Measurements from ENCODE around the gene CWC25. TPM values are rescaled to one million over a fixed set of nuclear protein-coding genes. Genes with fewer than 3 reads are reported as not detected.

Gene CWC25
- polyA plus RNA-seq, 1 donor (not counting 4 experiments of a cell fraction or from before 2014, with no cell fraction given), result 14.9 TPM

- FAIRE-seq (no peak), DNase-seq (ENCODE audit: low read depth, low spot score) (no peak)
- Histone ChIP-seq H3K36me3 (ENCODE audit: control insufficient read depth in 2 of 2, extremely low read depth in 1 of 2, insufficient read depth in 2 of 2, low read length in 2 of 2) (peaks cover 33 to 36% of the 10 kb centered on the region in 2 experiments), H3K9me3 (ENCODE audit: control insufficient read depth, low read depth, low read length) (no peaks in the 10 kb centered on the region), H3K9me1 (ENCODE audit: control insufficient read depth, extremely low read depth, insufficient read depth, low read length) (no peaks in the 10 kb centered on the region), H3K27ac (ENCODE audit: control insufficient read depth, insufficient read depth, low read length) (no peak overlapping the region), H3K79me2 (ENCODE audit: control insufficient read depth, insufficient read depth, low read length) (no peaks in the 10 kb centered on the region), H4K20me1 (ENCODE audit: control insufficient read depth, extremely low read depth, insufficient read depth, low read length) (no peaks in the 10 kb centered on the region), H3K27me3 (ENCODE audit: control insufficient read depth, extremely low read depth, insufficient read depth, low read length) (no peaks in the 10 kb centered on the region), H2AFZ (ENCODE audit: control insufficient read depth, low read length) (no peak overlapping the region), H3K4me2 (ENCODE audit: control insufficient read depth, extremely low read depth, insufficient read depth, low read depth, low read length) (no peak overlapping the region), H3K4me1 (ENCODE audit: control insufficient read depth, extremely low read depth, insufficient read depth, low read length) (no peaks in the 10 kb centered on the region), H3K9ac (ENCODE audit: control insufficient read depth, extremely low read depth, insufficient read depth, low read length) (no peak overlapping the region), H3K4me3 (ENCODE audit: control insufficient read depth in 2 of 3, extremely low read depth in 1 of 3, insufficient read depth in 2 of 3, low read depth in 1 of 3, low read length in 3 of 3) (no peak overlapping the region)
- TF ChIP-seq CTCF (optimal IDR thresholded peaks at IDR 0.05 in 1 of 3, IDR thresholded peaks at IDR 0.05 in 1 of 3, conservative IDR thresholded peaks at IDR 0.05 in 1 of 3; ENCODE audit: extremely low read depth in 1 of 3, insufficient read depth in 2 of 3, low read length in 3 of 3) (no peak), EZH2 (IDR thresholded peaks at IDR 0.05; ENCODE audit: low read length) (no peak)
- dilution Hi-C loops (cut with MboI; ENCODE audit: extremely low pct_ligation_motif_present, low sequenced_read_pairs), result no loop called here
These were observed 56.7 kb downstream of the CWC25 start for GRCh38 chr17:38768417-38768816.

- Histone ChIP-seq H3K4me3 (ENCODE audit: control insufficient read depth in 2 of 3, extremely low read depth in 1 of 3, insufficient read depth in 2 of 3, low read depth in 1 of 3, low read length in 3 of 3) (no peak overlapping the region), H3K9me3 (ENCODE audit: control insufficient read depth, low read depth, low read length) (no peaks in the 10 kb centered on the region), H3K4me1 (ENCODE audit: control insufficient read depth, extremely low read depth, insufficient read depth, low read length) (no peaks in the 10 kb centered on the region), H3K27me3 (ENCODE audit: control insufficient read depth, extremely low read depth, insufficient read depth, low read length) (no peaks in the 10 kb centered on the region), H2AFZ (ENCODE audit: control insufficient read depth, low read length) (no peak overlapping the region), H4K20me1 (ENCODE audit: control insufficient read depth, extremely low read depth, insufficient read depth, low read length) (no peaks in the 10 kb centered on the region), H3K9me1 (ENCODE audit: control insufficient read depth, extremely low read depth, insufficient read depth, low read length) (no peaks in the 10 kb centered on the region), H3K4me2 (ENCODE audit: control insufficient read depth, extremely low read depth, insufficient read depth, low read depth, low read length) (no peak overlapping the region), H3K9ac (ENCODE audit: control insufficient read depth, extremely low read depth, insufficient read depth, low read length) (no peak overlapping the region), H3K27ac (ENCODE audit: control insufficient read depth, insufficient read depth, low read length) (no peak overlapping the region), H3K36me3 (ENCODE audit: control insufficient read depth in 2 of 2, extremely low read depth in 1 of 2, insufficient read depth in 2 of 2, low read length in 2 of 2) (peaks cover 33 to 47% of the 10 kb centered on the region in 2 experiments), H3K79me2 (ENCODE audit: control insufficient read depth, insufficient read depth, low read length) (no peaks in the 10 kb centered on the region)
- TF ChIP-seq EZH2 (IDR thresholded peaks at IDR 0.05; ENCODE audit: low read length) (no peak), CTCF (optimal IDR thresholded peaks at IDR 0.05 in 1 of 3, IDR thresholded peaks at IDR 0.05 in 1 of 3, conservative IDR thresholded peaks at IDR 0.05 in 1 of 3; ENCODE audit: extremely low read depth in 1 of 3, insufficient read depth in 2 of 3, low read length in 3 of 3) (no peak)
- no peak for FAIRE-seq
- dilution Hi-C loops (cut with MboI; ENCODE audit: extremely low pct_ligation_motif_present, low sequenced_read_pairs), result no loop called here
- no peak for DNase-seq (ENCODE audit: low read depth, low spot score)
These were observed 58.8 kb downstream of the CWC25 start for GRCh38 chr17:38766341-38766740.
